GM12872 (cell line): ENCODE data around the gene XPC.

Experiments used
- CTCF ChIP-seq: IDR thresholded peaks from 3 replicates; pipeline ENCODE4 v1.5.1; 2011; ENCODE audit warnings: low read depth, mild to moderate bottlenecking, low read length, moderate library complexity; ENCODE audit not compliant: insufficient read depth

XPC gene

GRCh38 chr3:14211621-14212020 lies 33.2 kb upstream of the XPC start:
- TF ChIP-seq CTCF, result no peak

GRCh38 chr3:14210843-14211594 lies 32.6 kb upstream of the XPC start:
- TF ChIP-seq CTCF, result no peak

GRCh38 chr3:14210290-14210688 lies 31.9 kb upstream of the XPC start:
- no peak for TF ChIP-seq CTCF

- no peak for TF ChIP-seq CTCF
These were observed 31.3 kb upstream of the XPC start for GRCh38 chr3:14209581-14210289.

- no peak for TF ChIP-seq CTCF
These were observed 30.6 kb upstream of the XPC start for GRCh38 chr3:14208977-14209394.

GRCh38 chr3:14208168-14208567 lies 29.8 kb upstream of the XPC start:
- TF ChIP-seq CTCF, result no peak

GRCh38 chr3:14206548-14207177 lies 28.3 kb upstream of the XPC start:
- no peak for TF ChIP-seq CTCF
